ENCODE data around the gene ATP8B3.

DNA sequence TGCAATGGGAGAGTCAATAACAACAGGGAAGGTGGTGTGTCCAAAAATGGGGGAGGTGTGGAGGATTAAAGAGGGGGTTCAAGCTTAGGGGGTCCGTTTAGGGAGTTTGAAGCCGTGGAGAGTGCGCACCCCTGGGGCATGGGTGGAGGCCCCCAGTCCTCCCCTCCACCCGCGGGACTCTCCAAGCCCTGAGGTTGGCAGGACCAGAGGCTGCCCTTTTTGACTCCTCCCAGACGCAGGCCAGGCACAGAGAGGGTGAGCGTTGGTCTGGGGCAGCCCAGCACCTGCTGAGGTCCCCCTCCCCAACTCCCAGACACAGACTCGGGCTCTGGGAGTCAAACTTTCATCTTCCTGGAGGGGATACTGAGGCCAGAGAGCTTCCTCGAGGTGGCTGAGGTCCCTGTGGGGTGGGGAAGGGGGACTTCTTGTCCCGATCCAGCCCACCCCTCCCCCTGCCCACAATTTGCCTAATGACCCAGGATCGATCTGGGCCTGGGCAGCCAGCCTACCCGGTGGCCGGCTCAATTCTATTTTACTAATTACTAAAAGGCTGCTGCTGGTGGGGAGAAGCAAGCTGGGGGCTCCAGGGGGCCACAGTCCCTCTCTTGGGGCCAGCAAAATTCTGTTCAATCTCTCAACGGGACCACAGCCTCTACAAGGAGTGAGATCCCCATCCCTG, 61.6 kb downstream of the ATP8B3 start:
- TF ChIP-seq, protein P1, sequence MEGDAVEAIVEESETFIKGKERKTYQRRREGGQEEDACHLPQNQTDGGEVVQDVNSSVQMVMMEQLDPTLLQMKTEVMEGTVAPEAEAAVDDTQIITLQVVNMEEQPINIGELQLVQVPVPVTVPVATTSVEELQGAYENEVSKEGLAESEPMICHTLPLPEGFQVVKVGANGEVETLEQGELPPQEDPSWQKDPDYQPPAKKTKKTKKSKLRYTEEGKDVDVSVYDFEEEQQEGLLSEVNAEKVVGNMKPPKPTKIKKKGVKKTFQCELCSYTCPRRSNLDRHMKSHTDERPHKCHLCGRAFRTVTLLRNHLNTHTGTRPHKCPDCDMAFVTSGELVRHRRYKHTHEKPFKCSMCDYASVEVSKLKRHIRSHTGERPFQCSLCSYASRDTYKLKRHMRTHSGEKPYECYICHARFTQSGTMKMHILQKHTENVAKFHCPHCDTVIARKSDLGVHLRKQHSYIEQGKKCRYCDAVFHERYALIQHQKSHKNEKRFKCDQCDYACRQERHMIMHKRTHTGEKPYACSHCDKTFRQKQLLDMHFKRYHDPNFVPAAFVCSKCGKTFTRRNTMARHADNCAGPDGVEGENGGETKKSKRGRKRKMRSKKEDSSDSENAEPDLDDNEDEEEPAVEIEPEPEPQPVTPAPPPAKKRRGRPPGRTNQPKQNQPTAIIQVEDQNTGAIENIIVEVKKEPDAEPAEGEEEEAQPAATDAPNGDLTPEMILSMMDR (IDR thresholded peaks at IDR 0.05 in 2 of 3, conservative IDR thresholded peaks at IDR 0.05 in 1 of 3; ENCODE audit: insufficient read depth in 2 of 3, low read depth in 1 of 3, low read length in 3 of 3): no peak
- TF ChIP-seq ZFP36 (IDR thresholded peaks at IDR 0.05; ENCODE audit: low read depth, low read length, partially characterized antibody) (peak; percentile 78), TAF15 (IDR thresholded peaks at IDR 0.05; ENCODE audit: low read depth, low read length) (no peak), TCF3 (CRISPR knock-in tag; IDR thresholded peaks at IDR 0.05) (no peak)
